GM21619 (cell line): ENCODE data around the gene MEIS3.

ENCODE experiments used
- ATAC-seq: cut with Tn5 transposase; IDR thresholded peaks from one replicate; pipeline ENCODE4 v1.9.1; 2021; ENCODE audit not compliant: unreplicated experiment

Gene MEIS3

DNA sequence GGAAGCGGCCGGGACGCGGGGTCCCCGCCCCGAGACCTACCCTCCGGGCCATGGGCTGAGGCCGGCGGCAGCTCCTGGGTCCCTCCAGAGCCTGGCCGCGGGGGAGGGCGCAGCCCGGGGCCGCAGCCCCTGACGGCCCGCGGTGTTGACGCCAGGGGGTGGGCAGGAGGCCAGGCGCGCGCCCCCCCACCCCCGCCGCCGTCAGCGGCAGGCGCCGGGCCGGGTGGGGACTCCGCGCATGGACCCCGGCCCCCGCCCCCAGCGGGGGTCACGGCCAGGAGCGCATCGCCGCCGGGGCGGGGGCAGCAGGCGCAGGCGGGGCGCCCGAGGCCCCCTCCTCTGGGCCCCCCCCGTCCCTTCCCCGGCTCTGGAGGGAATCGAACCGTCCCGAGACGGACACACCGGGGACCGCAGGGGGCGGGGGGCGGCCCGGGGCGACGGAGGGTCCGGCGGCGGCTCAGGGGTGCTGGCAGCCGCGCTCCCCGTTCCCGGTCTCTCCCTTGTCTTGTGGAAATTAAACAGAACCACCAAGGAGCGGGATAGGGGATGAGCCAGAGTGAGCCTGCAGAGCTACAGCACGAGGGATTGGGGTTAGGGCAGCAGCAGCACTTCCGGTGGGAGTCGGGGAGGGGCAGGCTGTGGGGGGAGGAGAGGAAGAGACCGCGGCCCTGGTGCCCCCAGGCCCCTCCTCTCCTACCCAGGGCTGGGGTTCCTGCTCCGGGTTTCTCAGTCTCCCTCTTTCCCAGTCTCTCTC lies at the start of gene MEIS3:
Gene MEIS3 (minus strand): TSS at position 498 of the 754 bp plus-strand sequence. CDS start 446 bp downstream, at position 52.
- no peak for ATAC-seq

DNA sequence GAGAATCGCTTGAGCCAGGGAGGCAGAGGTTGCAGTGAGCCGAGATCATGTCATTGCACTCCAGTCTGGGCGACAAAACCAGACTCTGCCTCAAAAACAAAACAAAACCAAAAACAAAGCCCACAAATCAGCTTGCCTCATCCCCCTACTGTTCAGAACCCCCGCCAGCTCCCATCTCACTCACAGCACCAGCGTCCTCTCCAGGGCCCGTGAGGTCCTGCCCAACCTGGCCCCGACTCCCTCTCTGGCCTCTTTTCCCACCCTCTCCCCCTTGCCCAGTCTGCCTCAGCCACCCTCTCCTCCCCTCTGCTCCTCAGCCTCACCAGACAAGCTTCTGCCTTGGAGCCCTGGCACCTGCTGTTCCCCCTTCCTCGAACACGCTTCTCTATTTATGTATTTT lies 48.6 kb upstream of the MEIS3 start:
- no peak for ATAC-seq

GRCh38 chr19:47465957-47466356 lies 46.6 kb upstream of the MEIS3 start:
- ATAC-seq = no peak

GRCh38 chr19:47464675-47465419 lies 45.5 kb upstream of the MEIS3 start:
- ATAC-seq = no peak

- ATAC-seq = no peak
Observed at GRCh38 chr19:47461876-47462275, 42.5 kb upstream of the MEIS3 start.

GRCh38 chr19:47459477-47459876 lies 40.1 kb upstream of the MEIS3 start:
- ATAC-seq = no peak

DNA sequence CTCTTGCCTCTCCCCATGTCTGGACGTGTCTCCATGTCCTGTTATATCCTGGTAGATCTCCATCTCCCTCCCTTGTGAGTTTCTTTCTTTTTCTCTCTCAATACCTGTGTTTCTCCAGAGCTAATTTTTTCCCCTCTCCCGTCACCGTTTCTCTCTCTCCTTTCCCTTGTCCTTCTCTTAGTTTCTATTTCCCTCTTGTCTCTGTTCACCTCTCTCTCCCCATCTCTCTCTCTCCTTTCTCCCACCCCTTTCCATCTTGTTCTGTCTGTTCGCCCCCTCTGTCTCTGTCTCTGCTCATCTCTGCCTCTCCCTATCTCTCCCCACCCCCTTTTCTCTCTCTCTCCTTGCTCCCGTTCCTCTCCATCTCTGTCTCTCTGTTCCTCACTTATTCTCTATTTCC lies 39.3 kb upstream of the MEIS3 start:
- ATAC-seq = no peak

- no peak for ATAC-seq
Observed at GRCh38 chr19:47456721-47457474, 37.6 kb upstream of the MEIS3 start.

DNA sequence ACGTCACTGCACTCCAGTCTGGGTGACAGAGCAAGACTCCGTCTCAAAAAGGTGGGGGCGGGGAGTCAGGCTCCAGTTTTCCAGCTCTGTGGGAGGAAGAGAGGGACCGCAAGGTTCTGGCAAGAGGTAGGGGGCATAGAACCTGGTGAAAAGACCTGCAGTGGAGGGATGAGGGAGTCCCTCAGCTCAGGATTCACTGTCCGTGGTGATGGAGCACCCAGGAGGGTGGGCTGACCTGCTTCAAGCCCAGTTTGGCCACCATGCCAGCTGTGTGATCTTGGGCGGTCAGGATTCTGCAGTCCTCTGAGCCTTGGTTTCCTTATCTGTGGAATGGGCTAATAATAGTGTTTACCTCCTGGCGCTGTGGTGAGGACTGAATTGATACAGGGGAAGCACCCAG lies 31.2 kb upstream of the MEIS3 start:
- ATAC-seq = no peak

GRCh38 chr19:47448360-47448727 lies 29.0 kb upstream of the MEIS3 start:
- ATAC-seq = no peak

GRCh38 chr19:47447470-47448359 lies 28.4 kb upstream of the MEIS3 start:
- ATAC-seq = no peak

DNA sequence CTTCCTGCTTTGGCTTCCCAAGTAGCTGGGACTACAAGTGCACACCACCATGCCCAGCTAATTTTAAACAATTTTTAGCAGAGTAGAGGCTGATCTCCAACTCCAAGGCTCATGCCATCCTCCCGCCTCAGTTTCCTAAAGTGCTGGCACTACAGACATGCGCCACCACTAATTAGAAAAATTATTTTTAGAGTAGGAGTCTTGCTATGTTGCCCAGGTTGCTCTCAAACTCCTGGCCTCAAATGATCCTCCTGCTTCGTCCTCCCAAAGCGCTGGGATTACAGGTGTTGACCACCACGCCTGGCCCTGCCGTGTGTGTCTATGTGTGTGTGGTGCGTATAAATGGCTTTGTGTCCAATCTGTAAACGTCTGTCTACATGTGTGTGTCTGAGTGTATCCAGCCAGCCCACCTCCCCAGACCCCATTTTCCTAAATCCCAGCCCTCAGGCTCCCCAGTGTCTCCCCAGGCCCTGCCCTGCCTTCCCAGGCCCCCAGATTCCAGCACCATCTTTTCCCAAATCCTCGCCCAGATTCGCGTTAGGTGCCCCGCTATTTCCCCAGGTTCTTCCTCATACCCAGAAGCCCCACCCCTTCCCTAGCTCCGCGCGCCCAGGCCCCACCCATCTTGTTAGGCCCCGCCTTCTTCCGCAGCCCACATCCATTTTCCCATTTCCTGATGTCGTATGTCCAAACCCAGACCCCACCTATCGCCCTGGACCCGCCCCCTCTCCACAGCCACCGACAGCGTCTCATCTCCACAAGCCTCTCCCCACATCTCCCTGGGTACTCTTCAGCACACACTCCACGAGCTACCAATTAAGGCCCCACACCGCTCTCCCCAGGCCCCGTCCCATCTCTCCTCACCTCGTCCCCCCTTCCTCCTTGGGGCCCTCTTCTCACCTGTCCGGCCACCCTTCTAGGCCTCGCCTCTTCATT lies 27.5 kb upstream of the MEIS3 start:
- ATAC-seq = no peak

DNA sequence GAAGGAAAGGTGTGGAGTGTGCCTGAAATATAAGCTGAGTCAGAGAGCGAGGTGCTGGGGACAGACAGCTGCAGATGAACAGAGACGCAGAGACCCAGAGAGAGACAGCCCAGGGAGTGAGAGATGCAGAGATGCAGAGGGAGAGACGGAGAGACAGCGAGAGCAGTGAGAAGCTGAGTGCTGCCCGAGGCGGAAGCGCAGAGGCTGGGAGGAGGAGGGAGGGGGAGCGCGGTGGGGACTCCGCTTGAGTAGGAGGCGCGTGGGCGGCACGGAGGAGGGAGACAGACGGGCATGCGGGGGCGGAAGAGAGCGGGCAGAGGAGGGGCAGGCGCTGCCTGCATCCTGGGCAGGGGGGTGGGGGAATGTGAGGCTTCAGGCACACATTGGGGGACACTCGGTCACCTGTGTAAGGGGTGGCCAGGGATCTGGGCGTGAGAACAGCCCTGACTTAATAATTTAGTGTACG lies 26.6 kb upstream of the MEIS3 start:
- no peak for ATAC-seq

DNA sequence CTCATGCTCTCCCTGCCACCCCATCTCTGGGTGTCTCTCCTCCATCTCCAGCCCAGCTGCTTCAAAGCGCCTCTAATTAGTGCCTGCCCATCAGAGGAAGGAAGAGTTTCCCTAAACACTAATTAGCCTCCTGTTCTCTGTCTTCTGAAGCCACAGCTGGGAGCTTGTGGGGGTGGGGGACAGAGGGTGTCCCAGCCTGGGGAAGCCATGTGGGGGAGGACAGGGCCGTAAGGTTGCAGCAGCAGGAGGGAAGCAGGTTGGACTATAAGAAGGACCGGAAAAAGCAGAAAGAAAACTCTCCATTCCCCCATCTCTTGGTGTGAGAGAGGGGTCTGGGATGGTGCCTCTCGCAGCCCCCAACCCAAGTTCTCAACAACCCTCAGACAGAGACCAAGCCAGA lies 26.2 kb upstream of the MEIS3 start:
- ATAC-seq = no peak

DNA sequence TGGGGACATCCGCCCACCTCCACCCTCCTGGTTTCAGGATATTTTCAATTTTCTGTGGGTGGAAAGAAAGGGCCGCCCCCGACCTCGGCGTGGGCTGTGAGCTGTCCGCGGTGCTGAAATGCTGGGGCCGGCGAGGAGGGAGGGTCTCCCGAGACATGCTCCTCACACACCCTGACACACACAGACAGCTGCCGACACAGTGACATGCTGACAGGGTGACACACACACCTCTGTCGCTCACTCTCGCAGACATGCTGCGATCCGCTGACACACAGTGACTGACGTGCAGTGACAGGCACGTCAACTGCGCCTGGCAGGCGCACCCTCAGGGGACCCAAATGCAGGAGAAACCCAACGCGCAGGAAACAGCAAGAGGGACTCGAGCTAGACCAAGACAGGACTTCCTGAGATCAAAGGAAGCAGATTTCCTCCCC lies 25.1 kb upstream of the MEIS3 start:
- no peak for ATAC-seq

DNA sequence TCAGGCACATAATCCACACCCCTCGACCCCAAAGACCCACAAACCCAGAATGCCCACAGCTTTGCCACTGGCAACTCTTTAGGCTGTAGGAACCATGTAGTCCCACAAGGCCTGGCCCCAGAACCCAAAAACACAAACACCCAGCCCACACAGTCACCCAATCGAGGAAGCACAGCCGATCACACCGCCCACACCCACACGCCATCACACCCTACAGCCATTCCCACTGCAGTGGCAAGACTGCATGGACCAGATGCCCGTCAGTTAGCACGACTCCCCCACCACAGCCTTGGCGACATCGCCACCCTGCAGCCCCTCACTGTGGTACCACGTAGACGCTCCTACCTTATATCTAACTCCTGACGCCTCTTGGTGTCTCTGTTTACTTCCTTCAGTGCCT lies 24.0 kb upstream of the MEIS3 start:
- no peak for ATAC-seq

DNA sequence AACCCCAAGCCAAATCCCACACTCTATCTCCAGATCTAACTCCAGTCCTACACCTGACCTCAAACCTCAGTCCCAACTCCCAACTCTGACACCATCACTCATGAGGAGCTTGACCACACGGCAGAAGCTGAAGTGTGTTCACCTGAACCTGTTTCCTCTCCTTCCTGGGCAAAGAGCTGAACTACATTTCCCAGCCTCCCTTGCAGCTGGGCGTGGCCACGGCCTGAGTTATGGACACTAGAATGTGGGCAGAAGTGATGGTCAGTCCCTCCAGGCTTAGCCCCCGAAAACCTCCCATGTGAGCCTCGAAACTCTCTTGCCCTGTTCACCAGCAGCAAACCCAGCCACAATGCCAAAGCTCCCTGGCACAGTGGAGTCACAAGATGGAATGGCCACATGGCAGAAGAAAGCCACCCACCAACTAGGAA lies 19.5 kb upstream of the MEIS3 start:
- no peak for ATAC-seq

DNA sequence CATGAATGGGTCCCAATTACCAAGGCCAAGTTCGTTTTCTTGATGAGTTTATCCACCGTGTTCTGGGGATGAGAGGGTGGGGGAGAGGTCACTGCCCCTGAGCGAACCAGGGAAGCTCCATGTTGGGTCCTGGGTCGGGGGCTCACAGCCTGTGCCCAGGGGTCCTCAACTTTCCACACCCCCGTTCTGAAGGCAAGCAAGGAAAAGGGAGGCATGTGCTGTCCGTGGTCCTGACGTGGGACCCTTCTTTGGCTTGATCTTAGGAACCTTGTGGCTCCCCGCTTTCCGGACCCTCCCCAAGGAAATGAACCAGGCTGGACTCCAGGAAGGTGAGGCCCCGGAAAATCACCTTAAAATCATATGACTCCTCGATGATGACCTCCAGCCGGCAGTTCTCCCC lies 18.2 kb upstream of the MEIS3 start:
- no peak for ATAC-seq

GRCh38 chr19:47436712-47437401 lies 17.5 kb upstream of the MEIS3 start:
- ATAC-seq = no peak
